Suppressor macrophage (primary cell): ENCODE measurements around the gene ZFYVE28.
"Not testable (repeated sequence)": the region's sequence is repeated elsewhere in the genome, so short reads cannot be mapped to it uniquely, and the experiment has no call there.

Experiments used
- DNase-seq, 4 experiments: peaks; one replicate each; pipeline ENCODE4 v3.0.0-alpha.2; 2020 to 2022
- total RNA-seq, 17 experiments: gene quantifications; one replicate each; lab custom pipeline; 2026; ENCODE audit warnings: mixed read lengths in 6 of 17, inconsistent platforms in 3 of 17; lab: John Stamatoyannopoulos, UW

The ZFYVE28 gene
- 8.4 to 63.3 (median 24.3) reads per million in 17 experiments for total RNA-seq

DNA sequence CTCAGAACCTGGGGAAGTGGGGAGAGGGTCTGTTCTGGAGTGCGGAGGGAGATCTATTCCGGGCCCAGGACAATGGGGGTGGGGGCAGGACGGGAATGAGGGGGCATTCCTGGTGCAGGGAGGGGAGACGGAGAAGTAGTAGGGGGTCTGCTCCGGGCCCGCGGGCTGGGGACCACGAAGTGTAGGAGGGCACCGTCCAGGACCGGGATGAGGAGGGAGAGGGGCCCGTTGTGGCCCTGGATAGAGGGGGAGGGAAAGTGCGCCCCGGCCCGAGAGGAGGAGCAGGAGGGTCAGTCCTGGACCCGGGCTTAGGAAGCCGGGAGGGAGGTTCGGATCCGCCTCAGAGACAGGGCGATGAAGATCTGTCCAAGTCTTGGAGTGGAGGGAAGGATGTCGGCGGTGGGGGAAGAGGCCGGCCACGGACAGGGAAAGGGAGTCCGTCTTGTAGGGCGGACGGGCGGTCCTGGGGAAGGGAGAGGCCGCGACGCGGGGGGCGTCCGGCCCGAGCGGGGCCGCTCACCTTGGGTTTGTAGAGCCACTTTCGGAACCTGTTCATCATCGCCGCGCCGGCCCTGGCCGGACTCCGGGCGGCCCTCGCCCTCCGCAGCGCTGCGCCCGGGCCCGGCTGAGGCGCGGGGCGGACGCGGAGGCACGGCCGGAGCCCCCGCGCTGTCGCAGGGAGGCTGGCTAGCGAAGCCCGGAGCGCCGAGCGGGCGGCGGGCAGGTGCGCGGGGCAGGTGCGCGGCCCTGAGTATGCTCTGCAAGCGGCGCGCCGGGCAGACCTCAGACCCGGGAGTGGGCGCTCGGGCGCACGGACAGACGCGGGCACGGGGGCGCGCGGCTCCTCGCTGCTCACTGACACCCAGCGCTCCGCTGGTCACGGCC is at the start of gene ZFYVE28:
Gene ZFYVE28, minus strand, starts transcription at position 881 of the 885 bp plus-strand sequence. Its CDS starts 322 bp downstream, at position 559.
- peak; percentile 14 to 59 (median 44) for DNase-seq

DNA sequence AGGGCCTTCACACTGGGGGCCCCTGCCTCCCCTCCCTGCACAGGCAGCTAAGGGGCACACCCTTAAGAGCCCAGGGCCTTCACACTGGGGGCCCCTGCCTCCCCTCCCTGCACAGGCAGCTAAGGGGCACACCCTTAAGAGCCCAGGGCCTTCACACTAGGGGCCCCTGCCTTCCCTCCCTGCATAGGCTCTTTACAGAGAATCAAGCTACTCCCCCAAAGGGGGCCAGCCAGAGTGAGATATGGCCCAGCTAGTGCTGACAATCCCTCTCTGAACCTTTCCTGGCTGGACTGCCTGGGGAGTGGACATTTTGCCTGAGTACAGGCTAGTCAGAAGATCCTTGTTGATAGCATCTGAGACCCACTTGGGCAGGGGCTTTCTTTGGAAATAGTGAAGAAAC is 47.1 kb upstream of the ZFYVE28 start:
- not testable (repeated sequence) for DNase-seq

- no peak for DNase-seq
These were observed 46.6 kb upstream of the ZFYVE28 start for GRCh38 chr4:2465032-2465431.

- no peak for DNase-seq
These were observed 44.7 kb upstream of the ZFYVE28 start for GRCh38 chr4:2462992-2463762.

GRCh38 chr4:2462218-2462991 is 44.0 kb upstream of the ZFYVE28 start:
- DNase-seq = peak; percentile 70 to 90 (median 78)

- no peak for DNase-seq
These were observed 43.0 kb upstream of the ZFYVE28 start for GRCh38 chr4:2461246-2461960.

DNA sequence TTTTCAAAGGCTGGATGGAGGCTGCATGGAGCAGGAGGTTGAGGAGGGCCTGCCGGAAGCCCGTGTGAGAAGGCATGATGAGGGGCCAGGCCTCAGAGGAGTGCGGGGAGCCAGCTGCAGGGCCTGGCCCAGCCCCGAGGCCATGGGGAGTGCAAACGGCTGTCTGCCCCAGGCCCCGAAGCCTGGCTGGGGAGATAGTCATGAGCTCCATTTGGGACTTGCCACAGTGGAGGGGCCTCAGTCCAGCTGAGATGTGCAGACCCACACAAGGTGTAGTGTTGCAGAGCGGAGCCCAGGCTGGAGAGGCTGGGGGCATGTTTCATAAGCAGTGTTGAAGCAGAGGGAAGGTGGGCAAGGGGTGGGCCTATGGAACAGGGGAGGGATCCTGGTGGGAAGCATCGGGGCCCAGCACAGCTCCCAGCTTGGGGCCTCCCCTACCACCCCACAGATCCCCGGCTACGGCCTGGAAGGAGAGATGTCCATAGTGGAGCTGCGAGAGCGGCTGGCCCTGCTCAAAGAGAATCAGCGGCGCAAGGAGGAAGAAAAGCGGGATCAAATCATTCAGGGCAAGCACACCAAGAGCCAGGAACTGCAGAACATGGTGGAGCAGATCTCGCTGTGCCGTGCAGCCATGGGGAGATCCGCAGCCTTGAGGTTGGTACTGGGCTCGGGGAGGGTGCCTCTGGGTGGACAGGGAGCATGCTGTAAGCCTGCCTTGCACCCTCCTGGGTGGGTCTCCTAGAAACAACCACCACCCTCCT is 41.3 kb upstream of the ZFYVE28 start:
- no peak for DNase-seq

DNA sequence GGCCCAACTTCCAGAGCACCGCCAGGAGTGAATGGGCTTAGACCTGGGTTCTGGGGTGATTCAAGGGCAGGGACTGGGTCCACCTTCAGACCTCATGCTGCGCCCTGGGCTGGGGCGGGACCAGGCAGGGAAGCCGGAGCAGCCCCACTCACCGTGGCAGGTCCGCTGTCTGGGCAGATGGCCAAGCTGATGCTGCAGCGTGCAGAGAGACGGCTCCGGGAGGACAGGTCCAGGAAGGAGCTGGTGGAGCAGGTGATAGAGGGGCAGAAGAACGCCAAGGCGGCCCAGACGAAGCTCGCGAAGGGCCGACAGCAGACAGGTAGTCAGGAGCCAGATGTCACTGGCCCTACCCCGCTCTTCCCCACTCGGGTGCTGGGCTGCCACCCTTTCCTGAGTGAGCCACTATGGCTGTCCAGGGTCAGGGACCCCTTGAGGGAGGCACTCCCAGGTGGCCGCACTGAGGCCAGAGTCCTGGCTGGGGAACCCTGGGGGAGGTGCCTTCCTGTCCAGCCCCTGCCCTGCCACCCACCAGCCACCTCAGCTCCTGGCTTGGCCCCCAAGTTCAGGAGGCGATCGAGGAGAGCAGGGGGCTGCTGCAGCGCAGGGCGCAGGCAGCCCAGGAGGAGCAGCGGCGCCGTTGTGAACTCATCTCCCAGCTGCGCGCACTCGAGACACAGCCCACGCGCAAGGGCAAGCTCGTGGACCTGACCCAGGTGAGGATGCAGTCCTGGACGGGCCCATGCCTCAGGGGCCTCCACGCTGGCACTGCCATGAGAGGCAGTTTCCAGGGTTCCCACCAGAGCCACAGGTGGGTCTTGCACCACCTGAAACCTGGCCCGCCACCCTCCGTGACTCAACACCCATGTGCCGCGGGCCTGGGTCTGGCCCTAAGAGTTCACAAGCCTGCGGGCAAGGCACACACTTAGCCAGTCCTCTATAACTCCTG is 40.4 kb upstream of the ZFYVE28 start:
- no peak for DNase-seq

- DNase-seq = no peak
These were observed 39.2 kb upstream of the ZFYVE28 start for GRCh38 chr4:2457481-2458295.

GRCh38 chr4:2451821-2452785 is 33.7 kb upstream of the ZFYVE28 start:
- DNase-seq = no peak

DNA sequence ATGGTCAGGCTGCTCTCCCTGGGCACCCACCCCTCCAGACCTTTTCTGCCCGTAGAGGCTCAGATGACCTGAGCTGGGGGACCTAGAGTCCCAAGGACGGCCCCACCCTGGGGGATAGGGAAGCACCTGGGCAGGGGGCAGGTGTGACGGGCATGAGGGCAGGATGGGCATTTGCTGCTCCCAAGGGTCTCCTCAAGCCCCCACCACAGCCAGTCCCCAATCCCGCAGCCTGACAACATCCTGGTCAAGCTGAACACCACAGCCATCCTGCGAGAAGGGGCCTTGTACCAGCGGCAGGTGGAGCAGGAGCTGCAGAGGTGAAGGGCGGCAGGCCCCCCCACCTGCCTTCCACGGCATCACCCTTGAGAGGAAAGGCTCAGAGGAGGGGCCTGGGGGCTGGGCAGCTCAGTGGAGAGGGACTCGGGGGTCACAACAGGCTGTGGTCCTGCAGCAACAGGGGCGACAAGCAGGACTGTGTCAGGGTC is 32.6 kb upstream of the ZFYVE28 start:
- DNase-seq = no peak

GRCh38 chr4:2450394-2451035 is 32.1 kb upstream of the ZFYVE28 start:
- DNase-seq = no peak

GRCh38 chr4:2449511-2450392 is 31.3 kb upstream of the ZFYVE28 start:
- no peak for DNase-seq

DNA sequence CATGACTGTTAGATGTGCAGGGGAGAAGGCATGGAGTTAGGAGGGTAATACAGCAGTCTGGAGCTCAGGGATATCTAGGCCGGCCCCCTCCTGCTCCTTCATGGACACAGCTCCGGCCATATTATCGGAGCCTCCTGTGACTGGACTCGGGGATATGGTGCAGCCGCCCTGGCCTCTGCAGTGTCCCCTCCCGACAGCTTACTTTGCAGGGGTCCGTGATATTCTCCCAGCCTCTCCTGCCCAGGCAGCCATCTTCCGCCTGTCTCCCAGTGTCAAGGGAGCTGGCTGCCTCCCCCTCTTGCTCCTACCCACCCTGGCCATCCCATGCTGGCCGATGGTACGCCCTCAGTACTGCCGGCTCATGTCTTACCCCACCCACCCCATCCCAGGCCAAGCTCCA is 30.6 kb upstream of the ZFYVE28 start:
- no peak for DNase-seq

DNA sequence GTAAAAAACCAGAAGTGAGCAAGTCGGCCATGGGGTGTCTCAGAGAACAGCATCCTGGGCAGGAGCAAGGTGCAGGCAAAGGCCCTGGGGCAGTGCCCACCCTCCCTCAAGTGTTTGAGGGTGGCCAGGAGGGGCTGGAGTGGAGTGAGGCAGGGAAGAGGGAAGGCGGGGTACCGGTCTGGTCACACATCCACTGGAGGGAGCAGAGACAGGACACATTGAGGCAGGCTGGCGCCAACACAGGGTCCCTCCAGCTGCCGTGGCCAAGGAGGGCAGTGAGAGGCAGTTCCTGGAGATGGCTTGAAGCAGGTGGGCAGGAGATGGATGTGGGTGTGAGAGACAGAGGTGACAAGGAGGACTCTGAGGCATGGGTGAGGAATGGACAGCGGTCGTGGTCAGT is 30.1 kb upstream of the ZFYVE28 start:
- DNase-seq = no peak
